NCI-H748 (cell line): ENCODE measurements around the gene MACIR.
A peak's percentile ranks its signal among the peaks of the same experiment; 100 is the strongest.

Experiments
- DNase-seq: peaks from one replicate; lab custom pipeline; 2025; ENCODE audit not compliant: unreplicated experiment; lab: John Stamatoyannopoulos, UW

Gene MACIR

GRCh38 chr5:103244398-103244797 is 14.2 kb upstream of the MACIR start:
- DNase-seq: no peak

- no peak for DNase-seq
Measured at GRCh38 chr5:103245761-103246160, 12.8 kb upstream of the MACIR start.

- DNase-seq: no peak
Measured at GRCh38 chr5:103247118-103247517, 11.4 kb upstream of the MACIR start.

GRCh38 chr5:103249068-103249467 is 9.5 kb upstream of the MACIR start:
- no peak for DNase-seq

GRCh38 chr5:103254921-103255320 is 3.6 kb upstream of the MACIR start:
- DNase-seq: no peak

- no peak for DNase-seq
Measured at GRCh38 chr5:103255691-103256090, 2.9 kb upstream of the MACIR start.

GRCh38 chr5:103256178-103256577 is 2.4 kb upstream of the MACIR start:
- DNase-seq: peak; percentile 10

GRCh38 chr5:103258957-103259704 is 568 bp downstream of the MACIR start:
- DNase-seq: peak; percentile 88

- DNase-seq: peak; percentile 78
Measured at GRCh38 chr5:103259705-103260355, 1.3 kb downstream of the MACIR start.

GRCh38 chr5:103260951-103261350 is 2.4 kb downstream of the MACIR start:
- no peak for DNase-seq

- DNase-seq: no peak
Measured at GRCh38 chr5:103262422-103262871, 3.9 kb downstream of the MACIR start.

- DNase-seq: no peak
Measured at GRCh38 chr5:103263054-103263453, 4.5 kb downstream of the MACIR start.

GRCh38 chr5:103264508-103264907 is 5.9 kb downstream of the MACIR start:
- no peak for DNase-seq

- DNase-seq: no peak
Measured at GRCh38 chr5:103270581-103270980, 12.0 kb downstream of the MACIR start.

GRCh38 chr5:103271570-103272289 is 13.2 kb downstream of the MACIR start:
- peak; percentile 41 for DNase-seq

GRCh38 chr5:103272377-103272776 is 13.8 kb downstream of the MACIR start:
- DNase-seq: no peak

GRCh38 chr5:103273952-103274351 is 15.4 kb downstream of the MACIR start:
- no peak for DNase-seq

- DNase-seq: no peak
Measured at GRCh38 chr5:103275851-103276250, 17.3 kb downstream of the MACIR start.

- DNase-seq: no peak
Measured at GRCh38 chr5:103280967-103281366, 22.4 kb downstream of the MACIR start.

GRCh38 chr5:103283120-103283519 is 24.6 kb downstream of the MACIR start:
- no peak for DNase-seq

- no peak for DNase-seq
Measured at GRCh38 chr5:103283869-103284268, 25.3 kb downstream of the MACIR start.

- no peak for DNase-seq
Measured at GRCh38 chr5:103286622-103287021, 28.1 kb downstream of the MACIR start.
